ENCODE results near the gene SLC16A4.

DNA sequence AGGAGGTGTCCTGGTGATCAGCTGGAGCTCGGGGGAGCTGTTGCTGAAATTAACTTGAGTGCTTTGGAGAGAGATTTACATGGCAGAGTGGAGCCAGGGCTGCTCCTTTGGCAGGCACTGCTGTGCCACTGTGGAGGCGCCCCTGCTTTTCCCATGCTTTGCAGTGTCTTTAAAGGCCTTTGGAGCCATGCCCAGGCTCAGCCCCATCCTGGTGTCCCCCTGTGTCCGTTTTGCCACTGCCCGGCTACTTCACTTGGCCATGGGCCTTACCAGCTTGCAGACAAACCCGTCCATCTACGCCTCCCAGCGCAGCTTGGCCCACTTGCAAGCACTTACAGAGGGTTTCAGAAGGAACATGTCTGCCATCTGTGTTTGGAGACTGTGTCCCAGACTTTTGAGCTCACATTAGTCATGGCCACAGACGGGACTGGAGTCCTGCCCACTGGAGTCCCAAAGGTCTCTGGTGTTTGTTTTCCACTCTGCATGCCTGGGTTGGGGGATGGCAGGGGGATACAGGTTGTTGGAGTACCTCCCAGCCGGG, 34.9 kb upstream of the SLC16A4 start:
- no peak for TF ChIP-seq GRHL2 (CRISPR knock-in tag; IDR thresholded peaks at IDR 0.05; ENCODE audit: insufficient replicate concordance, severe bottlenecking)
- TF ChIP-seq, protein P1, sequence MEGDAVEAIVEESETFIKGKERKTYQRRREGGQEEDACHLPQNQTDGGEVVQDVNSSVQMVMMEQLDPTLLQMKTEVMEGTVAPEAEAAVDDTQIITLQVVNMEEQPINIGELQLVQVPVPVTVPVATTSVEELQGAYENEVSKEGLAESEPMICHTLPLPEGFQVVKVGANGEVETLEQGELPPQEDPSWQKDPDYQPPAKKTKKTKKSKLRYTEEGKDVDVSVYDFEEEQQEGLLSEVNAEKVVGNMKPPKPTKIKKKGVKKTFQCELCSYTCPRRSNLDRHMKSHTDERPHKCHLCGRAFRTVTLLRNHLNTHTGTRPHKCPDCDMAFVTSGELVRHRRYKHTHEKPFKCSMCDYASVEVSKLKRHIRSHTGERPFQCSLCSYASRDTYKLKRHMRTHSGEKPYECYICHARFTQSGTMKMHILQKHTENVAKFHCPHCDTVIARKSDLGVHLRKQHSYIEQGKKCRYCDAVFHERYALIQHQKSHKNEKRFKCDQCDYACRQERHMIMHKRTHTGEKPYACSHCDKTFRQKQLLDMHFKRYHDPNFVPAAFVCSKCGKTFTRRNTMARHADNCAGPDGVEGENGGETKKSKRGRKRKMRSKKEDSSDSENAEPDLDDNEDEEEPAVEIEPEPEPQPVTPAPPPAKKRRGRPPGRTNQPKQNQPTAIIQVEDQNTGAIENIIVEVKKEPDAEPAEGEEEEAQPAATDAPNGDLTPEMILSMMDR (IDR thresholded peaks at IDR 0.05) = no peak
- TF ChIP-seq, protein P2, sequence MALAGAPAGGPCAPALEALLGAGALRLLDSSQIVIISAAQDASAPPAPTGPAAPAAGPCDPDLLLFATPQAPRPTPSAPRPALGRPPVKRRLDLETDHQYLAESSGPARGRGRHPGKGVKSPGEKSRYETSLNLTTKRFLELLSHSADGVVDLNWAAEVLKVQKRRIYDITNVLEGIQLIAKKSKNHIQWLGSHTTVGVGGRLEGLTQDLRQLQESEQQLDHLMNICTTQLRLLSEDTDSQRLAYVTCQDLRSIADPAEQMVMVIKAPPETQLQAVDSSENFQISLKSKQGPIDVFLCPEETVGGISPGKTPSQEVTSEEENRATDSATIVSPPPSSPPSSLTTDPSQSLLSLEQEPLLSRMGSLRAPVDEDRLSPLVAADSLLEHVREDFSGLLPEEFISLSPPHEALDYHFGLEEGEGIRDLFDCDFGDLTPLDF (CRISPR knock-in tag; IDR thresholded peaks at IDR 0.05) = no peak
- TF ChIP-seq NR2C2 (CRISPR knock-in tag; IDR thresholded peaks at IDR 0.05) = no peak
- TF ChIP-seq NFATC4 (CRISPR knock-in tag; IDR thresholded peaks at IDR 0.05) = no peak
- no peak for TF ChIP-seq ZNF232 (CRISPR knock-in tag; IDR thresholded peaks at IDR 0.05)
- no peak for TF ChIP-seq IRF2 (CRISPR knock-in tag; IDR thresholded peaks at IDR 0.05; ENCODE audit: borderline replicate concordance, low read depth)
- TF ChIP-seq, protein P3, sequence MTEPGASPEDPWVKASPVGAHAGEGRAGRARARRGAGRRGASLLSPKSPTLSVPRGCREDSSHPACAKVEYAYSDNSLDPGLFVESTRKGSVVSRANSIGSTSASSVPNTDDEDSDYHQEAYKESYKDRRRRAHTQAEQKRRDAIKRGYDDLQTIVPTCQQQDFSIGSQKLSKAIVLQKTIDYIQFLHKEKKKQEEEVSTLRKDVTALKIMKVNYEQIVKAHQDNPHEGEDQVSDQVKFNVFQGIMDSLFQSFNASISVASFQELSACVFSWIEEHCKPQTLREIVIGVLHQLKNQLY (CRISPR knock-in tag; IDR thresholded peaks at IDR 0.05) = no peak
